Measurements from ENCODE around the gene PDLIM5.
"Not testable (repeated sequence)": the region's sequence is repeated elsewhere in the genome, so short reads cannot be mapped to it uniquely, and the experiment has no call there.

The PDLIM5 gene, protein sequence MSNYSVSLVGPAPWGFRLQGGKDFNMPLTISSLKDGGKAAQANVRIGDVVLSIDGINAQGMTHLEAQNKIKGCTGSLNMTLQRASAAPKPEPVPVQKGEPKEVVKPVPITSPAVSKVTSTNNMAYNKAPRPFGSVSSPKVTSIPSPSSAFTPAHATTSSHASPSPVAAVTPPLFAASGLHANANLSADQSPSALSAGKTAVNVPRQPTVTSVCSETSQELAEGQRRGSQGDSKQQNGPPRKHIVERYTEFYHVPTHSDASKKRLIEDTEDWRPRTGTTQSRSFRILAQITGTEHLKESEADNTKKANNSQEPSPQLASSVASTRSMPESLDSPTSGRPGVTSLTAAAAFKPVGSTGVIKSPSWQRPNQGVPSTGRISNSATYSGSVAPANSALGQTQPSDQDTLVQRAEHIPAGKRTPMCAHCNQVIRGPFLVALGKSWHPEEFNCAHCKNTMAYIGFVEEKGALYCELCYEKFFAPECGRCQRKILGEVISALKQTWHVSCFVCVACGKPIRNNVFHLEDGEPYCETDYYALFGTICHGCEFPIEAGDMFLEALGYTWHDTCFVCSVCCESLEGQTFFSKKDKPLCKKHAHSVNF

GRCh38 chr4:94451695-94452475 is at the start of gene PDLIM5:
Gene PDLIM5 (plus strand): TSS chr4:94451942. CDS start chr4:94455289, 3,347 bp downstream.
- peak; percentile 79 to 89 for DNase-seq

GRCh38 chr4:94402439-94402838 is 49.3 kb upstream of the PDLIM5 start:
- not testable (repeated sequence) for DNase-seq

- DNase-seq: no peak
Observed at GRCh38 chr4:94403751-94404150, 48.0 kb upstream of the PDLIM5 start.

GRCh38 chr4:94406668-94407437 is 44.9 kb upstream of the PDLIM5 start:
- peak; percentile 51 to 56 for DNase-seq

DNA sequence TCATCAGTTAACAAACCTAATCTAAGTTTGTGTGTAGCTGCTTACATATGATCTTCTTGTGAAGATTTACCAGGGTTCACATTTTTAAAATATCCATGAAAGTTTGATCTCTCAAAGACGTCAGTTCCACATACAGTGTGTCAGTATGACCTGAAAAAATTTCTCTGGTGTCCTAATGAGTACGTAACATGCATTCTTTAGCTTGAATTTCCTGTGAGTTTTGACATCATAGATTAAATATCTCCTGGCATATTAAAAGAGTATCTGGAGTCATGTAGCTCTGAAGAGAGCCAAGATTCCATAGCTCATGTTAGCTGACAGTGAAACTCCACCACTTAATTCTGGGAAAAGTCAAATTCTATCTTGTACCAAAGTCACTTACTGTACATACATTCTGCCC is 43.9 kb upstream of the PDLIM5 start:
- DNase-seq: no peak

DNA sequence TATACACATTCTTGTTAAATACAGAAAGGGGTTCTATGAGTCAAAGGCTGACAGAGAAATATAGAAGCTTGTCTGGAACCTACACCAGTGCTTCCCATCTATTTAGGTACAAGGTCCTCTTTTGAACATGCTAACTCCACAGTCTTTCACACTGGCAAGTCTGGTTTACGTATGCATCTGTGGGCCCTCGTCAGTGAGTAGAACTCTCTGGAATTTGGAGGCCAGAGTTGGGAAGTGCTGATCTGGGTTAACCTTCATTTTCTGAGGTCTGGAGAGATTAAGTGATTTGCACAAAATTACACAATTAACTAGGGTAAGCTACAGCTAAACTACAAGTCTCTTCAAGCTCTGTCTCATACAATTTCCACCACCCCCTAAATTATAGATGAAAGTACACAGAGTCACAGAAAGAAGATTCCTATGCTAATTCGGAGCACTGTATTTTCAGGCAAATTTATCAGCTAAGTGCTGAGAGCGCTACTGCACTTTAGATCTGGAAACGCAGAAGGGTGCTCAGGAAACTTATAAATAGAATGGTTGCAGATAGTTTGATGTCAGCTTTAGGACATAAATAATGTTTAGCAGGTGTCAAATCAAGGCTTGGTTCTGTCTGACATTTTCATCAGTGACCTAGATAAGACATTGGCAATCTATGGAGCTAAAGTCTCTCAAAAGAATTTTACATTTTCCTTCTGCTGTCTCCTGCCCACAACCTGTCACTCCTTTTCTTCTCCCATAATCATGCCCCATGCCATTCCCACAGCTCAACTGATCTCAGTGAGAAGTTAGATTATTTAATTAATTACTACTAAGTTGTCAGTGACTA is 43.0 kb upstream of the PDLIM5 start:
- DNase-seq: no peak

- DNase-seq: no peak
Observed at GRCh38 chr4:94409375-94409679, 42.4 kb upstream of the PDLIM5 start.

DNA sequence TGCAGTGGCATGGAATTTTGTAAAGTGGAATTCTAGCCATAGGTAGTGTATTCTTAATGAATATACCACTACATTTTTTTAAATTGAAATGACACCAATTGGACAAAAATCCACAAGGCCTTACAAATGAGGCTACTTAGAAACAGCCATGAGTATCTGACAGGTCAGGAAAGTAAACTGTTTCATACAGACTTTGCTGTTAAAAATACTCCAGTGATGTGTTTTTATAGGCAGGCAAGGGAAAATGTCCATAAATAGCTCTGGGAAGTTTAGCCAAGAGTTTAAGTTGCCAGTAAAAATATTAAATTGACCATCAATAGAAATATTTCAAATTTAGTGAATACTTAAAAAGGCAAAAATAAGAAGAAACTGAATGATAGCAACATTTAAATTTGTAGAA is 41.8 kb upstream of the PDLIM5 start:
- no peak for DNase-seq

DNA sequence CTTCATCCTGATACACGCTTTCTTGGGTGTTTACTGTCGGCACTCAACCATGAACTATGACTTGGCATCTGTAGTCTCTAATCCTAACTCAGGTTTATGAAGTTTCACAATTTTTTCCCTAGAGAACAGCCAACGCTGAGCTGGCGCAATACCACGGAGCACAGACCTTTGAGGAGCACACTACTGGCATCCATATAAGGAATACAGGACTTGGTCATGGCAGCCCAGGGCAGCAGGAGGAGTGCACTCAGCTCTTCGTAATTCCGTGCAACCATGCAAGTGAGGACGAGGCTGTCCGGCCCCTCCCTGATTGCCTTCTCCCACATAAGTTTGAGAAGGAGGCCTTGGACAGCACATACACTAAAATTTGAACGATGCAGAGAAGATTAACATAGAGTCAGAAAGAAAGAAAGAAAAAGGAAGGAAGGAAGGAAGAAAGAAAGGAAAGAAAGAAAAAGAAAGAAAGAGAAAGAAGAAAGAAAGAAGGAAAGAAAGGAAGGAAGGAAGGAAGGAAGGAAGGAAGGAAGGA is 41.0 kb upstream of the PDLIM5 start:
- no peak for DNase-seq

GRCh38 chr4:94411296-94411695 is 40.4 kb upstream of the PDLIM5 start:
- DNase-seq: no peak

GRCh38 chr4:94412019-94412657 is 39.6 kb upstream of the PDLIM5 start:
- DNase-seq: no peak

DNA sequence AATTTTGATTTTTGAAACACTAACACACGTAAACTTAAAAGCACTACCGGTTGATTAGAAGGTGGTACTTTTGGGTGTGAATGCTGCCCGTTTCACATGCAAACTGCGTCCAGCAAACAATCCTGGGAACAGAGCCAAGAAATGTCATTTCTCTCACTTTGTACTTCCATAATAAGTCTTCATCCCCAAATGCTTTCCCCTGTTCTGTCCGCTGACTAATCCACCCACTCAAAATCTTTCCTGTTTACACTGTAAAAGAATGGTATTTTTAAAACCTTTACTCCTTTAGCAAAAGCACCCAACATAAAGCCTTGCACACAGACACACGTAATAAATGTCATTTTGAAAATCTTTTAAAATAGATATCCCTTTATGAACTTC is 39.1 kb upstream of the PDLIM5 start:
- DNase-seq: no peak

DNA sequence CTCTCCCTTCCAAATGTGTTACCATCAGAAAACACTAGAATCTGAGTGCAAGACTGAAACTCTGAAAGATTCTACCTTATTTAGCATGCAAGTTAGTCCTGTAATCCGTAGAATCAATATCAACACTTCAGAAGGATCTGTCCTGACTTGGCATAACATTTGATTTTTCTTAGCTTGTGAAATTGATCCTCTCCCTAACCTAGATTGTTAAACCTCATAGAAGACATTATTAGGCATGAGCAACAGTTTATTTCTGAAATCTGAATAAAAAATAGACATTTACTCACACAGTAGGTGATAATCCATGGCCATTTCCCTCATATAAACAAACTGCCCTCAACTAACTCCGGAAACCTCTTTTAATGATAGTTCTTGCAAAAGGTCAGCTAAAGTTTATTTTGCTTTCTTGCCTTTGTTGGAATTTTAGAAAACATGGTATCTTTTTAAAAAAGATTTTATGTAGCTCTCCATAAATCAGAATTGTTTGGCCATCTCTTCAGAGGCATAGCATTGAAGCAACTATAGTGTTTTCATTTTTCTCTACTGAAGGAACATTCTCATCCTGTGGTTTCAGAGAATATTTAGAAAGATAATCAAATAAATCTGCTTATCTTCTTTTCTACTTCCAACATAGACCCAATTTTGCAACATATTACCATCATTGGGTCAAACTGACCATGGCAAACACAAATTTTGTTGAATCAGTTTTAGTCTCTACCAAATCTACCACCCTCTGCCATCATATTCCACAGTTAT is 38.5 kb upstream of the PDLIM5 start:
- DNase-seq: no peak

- DNase-seq: no peak
Observed at GRCh38 chr4:94414907-94415306, 36.8 kb upstream of the PDLIM5 start.

- no peak for DNase-seq
Observed at GRCh38 chr4:94415448-94415847, 36.3 kb upstream of the PDLIM5 start.

GRCh38 chr4:94416335-94416734 is 35.4 kb upstream of the PDLIM5 start:
- DNase-seq: no peak

DNA sequence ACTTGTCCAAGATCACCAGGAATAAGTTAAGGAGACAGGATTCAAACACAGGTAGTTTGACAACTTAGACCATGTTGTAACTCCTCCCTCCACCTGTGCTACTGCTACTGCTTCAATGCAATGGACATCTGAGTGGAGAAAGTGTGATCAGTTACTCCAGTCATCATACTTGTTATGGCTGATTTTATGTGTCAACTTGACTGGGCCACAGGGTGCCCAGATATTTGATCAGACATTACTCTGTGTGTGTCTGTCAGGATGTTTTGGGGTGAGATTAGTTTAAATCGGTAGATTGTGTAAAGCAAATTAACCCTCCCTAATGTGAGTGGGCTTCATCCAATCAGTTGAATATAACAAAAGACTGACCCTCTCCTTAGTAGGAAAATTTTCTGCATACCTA is 34.8 kb upstream of the PDLIM5 start:
- DNase-seq: no peak

- DNase-seq: no peak
Observed at GRCh38 chr4:94419549-94419948, 32.2 kb upstream of the PDLIM5 start.

- DNase-seq: no peak
Observed at GRCh38 chr4:94419956-94420355, 31.8 kb upstream of the PDLIM5 start.

GRCh38 chr4:94420356-94420755 is 31.4 kb upstream of the PDLIM5 start:
- no peak for DNase-seq

GRCh38 chr4:94426783-94427182 is 25.0 kb upstream of the PDLIM5 start:
- DNase-seq: no peak

Data from stimulated activated CD4-positive, alpha-beta T cell treated with anti-CD3 and anti-CD28 coated beads, Interleukin-2, amount 100 ng/mL, for 48 hours (primary cell).